Ishikawa (cell line): ENCODE results near the gene FCN1.

ENCODE experiments used
- CEBPB ChIP-seq: IDR thresholded peaks from 2 replicates; pipeline ENCODE4 v1.6.1; 2012
- CREB1 ChIP-seq: IDR thresholded peaks from 2 replicates; pipeline ENCODE4 v1.6.1; 2012; ENCODE audit warnings: low read depth
- EGR1 ChIP-seq: IDR thresholded peaks from 2 replicates; pipeline ENCODE4 v1.6.1; 2012
- EP300 ChIP-seq: IDR thresholded peaks from 2 replicates; pipeline ENCODE4 v1.6.1; 2012; ENCODE audit warnings: borderline replicate concordance
- FOXM1 ChIP-seq: IDR thresholded peaks from 2 replicates; pipeline ENCODE4 v1.6.1; 2012; ENCODE audit warnings: low read depth, borderline replicate concordance
- MAX ChIP-seq: IDR thresholded peaks from 2 replicates; pipeline ENCODE4 v1.6.1; 2012
- NFIC ChIP-seq: IDR thresholded peaks from 2 replicates; pipeline ENCODE4 v1.6.1; 2012
- RAD21 ChIP-seq: IDR thresholded peaks from 2 replicates; pipeline ENCODE4 v1.6.1; 2012; ENCODE audit warnings: low read depth
- REST ChIP-seq: IDR thresholded peaks from 2 replicates; pipeline ENCODE4 v1.6.1; 2012; ENCODE audit warnings: low read depth, mild to moderate bottlenecking
- TAF1 ChIP-seq: IDR thresholded peaks from 2 replicates; pipeline ENCODE4 v1.6.1; 2012; ENCODE audit warnings: low read depth, mild to moderate bottlenecking
- TCF12 ChIP-seq: IDR thresholded peaks from 2 replicates; pipeline ENCODE4 v1.6.1; 2012; ENCODE audit warnings: low read depth
- TEAD4 ChIP-seq: IDR thresholded peaks from 2 replicates; pipeline ENCODE4 v1.6.1; 2012
- USF1 ChIP-seq: IDR thresholded peaks from 2 replicates; pipeline ENCODE4 v1.6.1; 2012
- YY1 ChIP-seq: IDR thresholded peaks from 2 replicates; pipeline ENCODE4 v1.6.1; 2012; ENCODE audit warnings: low read depth
- ZBTB7A ChIP-seq: IDR thresholded peaks from 2 replicates; pipeline ENCODE4 v1.6.1; 2012; ENCODE audit warnings: low read depth

FCN1 gene

GRCh38 chr9:134951994-134952393 lies 34.3 kb upstream of the FCN1 start:
- TF ChIP-seq USF1: no peak
- no peak for TF ChIP-seq TEAD4
- no peak for TF ChIP-seq NFIC
- TF ChIP-seq RAD21: no peak
- TF ChIP-seq TCF12: no peak
- TF ChIP-seq CEBPB: no peak
- TF ChIP-seq ZBTB7A: no peak
- no peak for TF ChIP-seq YY1
- TF ChIP-seq EP300: no peak
- no peak for TF ChIP-seq FOXM1
- TF ChIP-seq MAX: no peak
- no peak for TF ChIP-seq TAF1
- no peak for TF ChIP-seq CREB1
- no peak for TF ChIP-seq EGR1
- no peak for TF ChIP-seq REST

- TF ChIP-seq RAD21: no peak
- TF ChIP-seq YY1: no peak
- TF ChIP-seq TCF12: no peak
- TF ChIP-seq REST: no peak
- TF ChIP-seq FOXM1: no peak
- TF ChIP-seq TAF1: no peak
- TF ChIP-seq USF1: no peak
- no peak for TF ChIP-seq MAX
- TF ChIP-seq CEBPB: no peak
- TF ChIP-seq ZBTB7A: no peak
- TF ChIP-seq EP300: no peak
- TF ChIP-seq EGR1: no peak
These were observed 33.7 kb upstream of the FCN1 start for GRCh38 chr9:134951461-134951860.

- no peak for TF ChIP-seq USF1
- TF ChIP-seq TEAD4: no peak
- no peak for TF ChIP-seq MAX
- TF ChIP-seq ZBTB7A: no peak
- TF ChIP-seq RAD21: no peak
- TF ChIP-seq CREB1: no peak
- TF ChIP-seq YY1: no peak
- TF ChIP-seq CEBPB: no peak
- no peak for TF ChIP-seq NFIC
These were observed 32.9 kb upstream of the FCN1 start for GRCh38 chr9:134950386-134951210.

- TF ChIP-seq REST: no peak
- TF ChIP-seq EGR1: no peak
- TF ChIP-seq MAX: no peak
- TF ChIP-seq CEBPB: no peak
- TF ChIP-seq RAD21: no peak
- no peak for TF ChIP-seq USF1
- no peak for TF ChIP-seq TEAD4
- no peak for TF ChIP-seq EP300
These were observed 32.1 kb upstream of the FCN1 start for GRCh38 chr9:134949681-134950385.
